Activated CD4-positive, alpha-beta T cell treated with anti-CD3 and anti-CD28 coated beads, Interleukin-2, amount 10 ng/mL, durations not matched to agents 24 days and 14 days (primary cell): Measurements from ENCODE around the gene AACS. TPM values are rescaled to one million over a fixed set of nuclear protein-coding genes. Genes with fewer than 3 reads are reported as not detected.
"Not testable (repeated sequence)": the region's sequence is repeated elsewhere in the genome, so short reads cannot be mapped to it uniquely, and the experiment has no call there.

Source experiments
- DNase-seq: peaks from one replicate; pipeline ENCODE4 v3.0.0; 2022
- H3K27ac Mint-ChIP-seq: one replicate; pipeline ENCODE4 v1.8.0; 2022; ENCODE audit warnings: mild to moderate bottlenecking, mixed read lengths
- H3K27me3 Mint-ChIP-seq: one replicate; pipeline ENCODE4 v1.8.0; 2022; ENCODE audit warnings: mixed read lengths
- H3K36me3 Mint-ChIP-seq: one replicate; pipeline ENCODE4 v1.8.0; 2022; ENCODE audit warnings: low read depth, mild to moderate bottlenecking, mixed read lengths
- H3K4me1 Mint-ChIP-seq: one replicate; pipeline ENCODE4 v1.8.0; 2021; ENCODE audit warnings: mixed read lengths
- H3K4me3 Mint-ChIP-seq: one replicate; pipeline ENCODE4 v1.8.0; 2022; ENCODE audit warnings: mild to moderate bottlenecking, moderate library complexity, mixed read lengths
- H3K9me3 Mint-ChIP-seq: one replicate; pipeline ENCODE4 v1.8.0; 2021; ENCODE audit warnings: mixed read lengths
- intact Hi-C: fragments of 100-400 bp; cut with micrococcal nuclease; formaldehyde crosslinking; loops from one replicate; pipeline ENCODE4 v1.15.1; 2023
- total RNA-seq: library from RNA; stranded (reverse); gene quantifications from 2 replicates; pipeline ENCODE4 v1.2.3, GENCODE V29; 2022

AACS gene
- total RNA-seq, 1 donor from 2014 or later = 24.7 TPM

DNA sequence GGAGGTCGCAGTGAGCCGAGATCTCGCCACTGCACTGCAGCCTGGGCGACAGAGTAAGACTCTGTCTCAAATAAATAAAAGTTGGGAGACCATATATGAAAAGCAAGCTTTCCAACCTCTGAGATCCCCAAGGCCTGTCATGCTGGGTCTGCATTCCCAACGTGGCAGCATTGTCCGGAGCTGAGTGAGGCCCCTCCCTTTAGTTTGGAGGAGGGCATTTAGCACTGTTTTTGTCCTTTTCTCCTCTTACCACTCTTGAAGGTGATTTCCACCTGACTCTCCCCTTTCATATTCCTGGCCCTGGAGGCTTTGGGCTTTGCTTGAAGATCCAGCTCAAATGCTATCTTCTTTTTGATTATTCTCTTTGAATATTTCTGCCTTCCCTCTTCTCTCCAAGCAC lies 3.2 kb downstream of the AACS start:
- DNase-seq = no peak
- Mint-ChIP-seq H3K27ac (no peak overlapping the region), H3K4me3 (no peak overlapping the region), H3K36me3 (peaks cover 4% of the 10 kb centered on the region), H3K27me3 (peaks cover 8% of the 10 kb centered on the region), H3K4me1 (peaks cover 14% of the 10 kb centered on the region), H3K9me3 (no peaks in the 10 kb centered on the region)
- intact Hi-C loops = no loop called here

DNA sequence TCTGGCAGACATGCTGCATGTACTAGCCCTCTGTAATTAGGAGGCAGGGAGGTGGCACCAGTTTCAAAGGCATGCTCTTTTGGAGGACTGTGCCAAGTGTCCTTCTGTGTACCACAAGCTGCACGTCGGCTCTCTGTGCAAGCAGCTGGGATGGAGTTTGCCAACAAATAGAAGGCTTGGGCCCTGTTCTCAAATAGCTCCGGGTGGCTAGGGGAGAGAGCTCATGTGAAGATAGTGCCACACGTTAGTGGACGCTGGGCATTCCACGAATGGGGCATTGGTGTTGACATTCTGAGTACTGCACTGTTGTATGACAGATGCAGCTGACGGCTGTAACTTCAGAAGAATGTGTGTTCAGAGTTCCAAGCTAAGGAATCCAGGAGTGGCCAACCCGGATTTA lies 4.4 kb downstream of the AACS start:
- peaks cover 4% of the 10 kb centered on the region for H3K36me3 Mint-ChIP-seq
- H3K4me3 Mint-ChIP-seq = no peak overlapping the region
- H3K27me3 Mint-ChIP-seq = peaks cover 1% of the 10 kb centered on the region
- peaks cover 14% of the 10 kb centered on the region for H3K4me1 Mint-ChIP-seq
- H3K9me3 Mint-ChIP-seq = no peaks in the 10 kb centered on the region
- DNase-seq = no peak
- H3K27ac Mint-ChIP-seq = no peak overlapping the region
- intact Hi-C loops = no loop called here

DNA sequence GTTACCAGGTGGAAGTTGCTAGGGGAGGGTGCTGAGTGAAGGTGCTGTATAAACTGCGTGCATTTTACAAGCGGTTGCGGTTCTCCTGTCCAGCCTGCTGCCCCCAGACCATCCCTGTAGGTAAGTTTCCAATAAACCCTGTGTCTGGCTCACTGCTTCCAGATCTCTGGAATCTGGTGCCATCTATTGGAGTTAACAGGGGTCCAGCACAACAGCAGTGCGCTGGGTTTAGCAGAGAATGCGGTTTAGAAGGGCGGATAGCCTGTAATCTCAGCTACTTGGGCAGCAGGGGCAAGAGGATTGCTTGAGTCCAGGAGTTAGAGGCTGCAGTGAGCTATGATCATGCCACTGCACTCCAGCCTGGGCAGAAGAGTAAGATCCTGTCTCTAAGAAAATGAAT lies 4.9 kb downstream of the AACS start:
- intact Hi-C loops = no loop called here
- Mint-ChIP-seq H3K4me3 (no peak overlapping the region), H3K4me1 (peaks cover 13% of the 10 kb centered on the region), H3K36me3 (peaks cover 4% of the 10 kb centered on the region), H3K27ac (no peak overlapping the region), H3K27me3 (no peaks in the 10 kb centered on the region), H3K9me3 (no peaks in the 10 kb centered on the region)
- DNase-seq = no peak

DNA sequence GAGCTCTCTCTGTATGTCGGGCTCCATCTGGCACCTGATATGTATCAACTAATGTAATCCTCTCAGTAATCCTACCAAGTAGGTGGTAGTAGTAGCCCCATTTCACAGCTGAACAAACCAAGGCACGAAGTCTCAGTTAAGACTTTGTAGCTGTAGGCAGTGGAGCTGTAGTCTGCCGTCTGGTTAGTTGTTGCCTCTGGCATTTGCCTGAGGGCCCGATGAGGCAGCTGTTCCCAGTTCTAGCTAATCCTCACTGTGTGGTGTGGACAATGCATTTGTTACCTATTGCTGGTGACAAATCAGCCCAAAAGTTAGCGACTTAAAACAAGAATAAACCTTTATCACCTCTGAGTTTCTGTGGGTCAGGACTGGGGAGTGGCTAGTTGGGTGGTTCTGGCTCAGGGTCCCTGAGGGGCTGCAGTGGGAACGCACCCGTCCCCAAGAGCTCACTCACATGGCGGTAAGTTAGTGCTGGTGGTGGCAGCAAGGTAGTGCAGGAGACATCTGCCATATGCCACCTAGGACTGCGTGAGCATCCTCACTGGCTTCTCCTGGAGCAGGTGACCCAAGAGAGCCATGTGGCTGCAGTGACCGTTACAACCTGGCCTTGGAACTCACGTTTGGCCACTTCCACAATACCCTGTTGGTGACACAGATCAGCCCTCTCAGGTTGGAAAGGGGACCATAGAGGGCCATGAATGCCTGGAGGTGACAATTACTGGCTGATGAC lies 5.6 kb downstream of the AACS start:
- DNase-seq = no peak
- no peak overlapping the region for H3K4me3 Mint-ChIP-seq
- peaks cover 13% of the 10 kb centered on the region for H3K4me1 Mint-ChIP-seq
- intact Hi-C loops = no loop called here
- no peaks in the 10 kb centered on the region for H3K27me3 Mint-ChIP-seq
- no peaks in the 10 kb centered on the region for H3K9me3 Mint-ChIP-seq
- no peak overlapping the region for H3K27ac Mint-ChIP-seq
- peaks cover 4% of the 10 kb centered on the region for H3K36me3 Mint-ChIP-seq

DNA sequence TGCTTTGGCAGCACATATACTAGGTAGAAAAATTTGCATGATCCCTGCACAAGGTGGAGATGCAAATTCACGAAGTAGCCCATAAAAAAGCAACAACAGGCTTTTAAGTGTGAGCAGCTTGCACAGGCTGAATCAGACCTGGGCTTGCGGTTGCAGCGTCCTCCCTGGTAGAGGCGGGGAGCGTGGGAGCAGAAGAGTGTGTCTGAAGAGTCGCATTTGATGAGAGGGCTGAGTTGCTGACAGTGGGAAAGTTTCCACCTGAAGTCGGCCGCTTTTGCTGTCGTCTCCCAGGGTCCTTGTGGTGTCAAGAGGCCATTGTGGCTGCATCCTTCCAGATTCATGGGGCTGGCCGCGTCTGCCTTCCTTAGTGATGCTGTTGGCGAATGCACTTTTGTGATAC lies 6.2 kb downstream of the AACS start:
- H3K4me1 Mint-ChIP-seq = peaks cover 10% of the 10 kb centered on the region
- no peak for DNase-seq
- no peaks in the 10 kb centered on the region for H3K9me3 Mint-ChIP-seq
- intact Hi-C loops = no loop called here
- H3K27ac Mint-ChIP-seq = no peak overlapping the region
- H3K4me3 Mint-ChIP-seq = no peak overlapping the region
- peaks cover 10% of the 10 kb centered on the region for H3K36me3 Mint-ChIP-seq
- H3K27me3 Mint-ChIP-seq = no peaks in the 10 kb centered on the region

DNA sequence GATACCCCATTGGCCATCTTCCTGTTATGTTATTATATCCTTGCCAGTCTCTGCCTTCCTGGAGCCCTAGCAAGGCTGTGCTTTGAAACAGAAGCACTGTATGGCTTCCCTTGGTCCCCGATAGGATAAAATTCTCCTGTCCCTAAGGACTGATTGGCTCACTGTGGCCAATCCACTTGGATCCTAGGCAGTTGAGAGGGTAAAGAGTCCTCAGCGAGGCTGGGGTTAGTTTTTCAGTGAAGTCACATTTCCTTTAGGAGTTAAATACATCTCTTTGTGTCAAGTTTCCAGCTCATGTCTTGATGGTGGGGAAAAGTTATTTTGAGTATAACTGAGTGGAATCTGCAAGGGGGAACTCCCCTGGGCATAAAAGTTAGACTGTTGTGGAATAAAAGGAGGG lies 7.3 kb downstream of the AACS start:
- Mint-ChIP-seq H3K9me3 (no peaks in the 10 kb centered on the region), H3K27me3 (no peaks in the 10 kb centered on the region), H3K36me3 (peaks cover 14% of the 10 kb centered on the region), H3K4me1 (peaks cover 3% of the 10 kb centered on the region), H3K27ac (no peak overlapping the region), H3K4me3 (no peak overlapping the region)
- DNase-seq = no peak
- intact Hi-C loops = no loop called here

DNA sequence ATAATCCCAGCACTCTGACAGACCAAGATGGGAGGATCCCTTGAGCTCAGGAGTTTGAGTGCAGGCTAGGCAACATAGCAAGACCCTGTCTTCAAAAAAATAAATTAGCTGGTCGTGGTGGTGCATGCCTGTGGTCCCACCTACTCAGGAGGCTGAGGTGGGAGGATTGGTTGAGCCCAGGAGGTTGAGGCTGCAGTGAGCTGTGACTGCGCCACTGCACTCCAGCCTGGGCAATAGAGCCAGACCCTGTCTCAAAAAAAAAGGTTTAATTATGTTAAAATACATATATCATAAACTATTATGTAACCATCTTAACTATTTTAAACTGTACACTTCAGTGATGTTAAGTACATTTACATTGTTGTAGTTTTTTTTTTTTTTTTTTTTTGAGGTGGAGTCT lies 9.1 kb downstream of the AACS start:
- H3K4me1 Mint-ChIP-seq, H3K9me3 Mint-ChIP-seq, H3K4me3 Mint-ChIP-seq, DNase-seq, intact Hi-C loops, H3K27ac Mint-ChIP-seq, H3K27me3 Mint-ChIP-seq: not testable (repeated sequence)
- H3K36me3 Mint-ChIP-seq = peaks cover 26% of the 10 kb centered on the region

DNA sequence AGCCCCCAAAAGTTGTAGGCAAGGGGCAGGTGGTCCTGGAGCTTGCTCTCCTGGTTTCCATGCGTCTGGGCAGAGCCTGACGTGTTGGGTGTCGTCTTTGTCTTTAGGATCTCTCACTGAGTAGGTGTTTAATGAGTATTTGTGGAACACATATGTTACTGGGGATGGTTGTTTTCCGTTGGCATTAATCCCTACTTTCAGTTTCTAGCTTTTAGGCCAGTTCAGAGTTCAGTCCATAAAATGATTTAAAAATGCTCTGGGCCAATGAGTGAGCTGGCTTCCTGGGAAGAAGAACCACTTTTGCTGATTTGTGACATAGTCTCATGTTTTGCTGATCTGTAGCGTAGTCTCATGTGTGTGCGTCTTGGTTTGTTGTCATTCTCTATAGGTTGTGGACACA lies 10.9 kb downstream of the AACS start:
- Mint-ChIP-seq H3K4me1 (peaks cover 4% of the 10 kb centered on the region), H3K27me3 (no peaks in the 10 kb centered on the region), H3K4me3 (no peak overlapping the region), H3K9me3 (no peaks in the 10 kb centered on the region), H3K27ac (no peak overlapping the region), H3K36me3 (peaks cover 28% of the 10 kb centered on the region)
- intact Hi-C loops = no loop called here
- no peak for DNase-seq

DNA sequence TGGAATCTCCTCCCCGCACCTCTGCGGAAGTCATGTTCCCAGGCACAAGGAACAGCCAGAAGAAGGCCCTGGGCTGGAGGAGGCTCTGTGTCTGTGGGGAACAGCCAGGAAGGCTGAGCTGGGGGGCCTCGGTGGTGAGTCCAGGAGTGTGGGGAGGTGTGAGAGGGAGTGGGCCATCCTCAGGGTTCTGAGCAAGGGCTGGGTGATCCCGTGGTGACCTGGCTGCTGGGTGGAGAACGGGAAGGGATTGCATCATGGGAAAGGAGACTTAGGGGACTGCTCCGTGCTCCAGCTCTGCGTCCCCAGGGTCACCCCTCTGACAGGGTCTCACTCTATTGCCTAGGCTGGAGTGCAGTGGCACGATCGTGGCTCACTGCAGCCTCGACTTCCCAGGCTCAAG lies 13.8 kb downstream of the AACS start:
- no peak overlapping the region for H3K4me3 Mint-ChIP-seq
- peaks cover 29% of the 10 kb centered on the region for H3K36me3 Mint-ChIP-seq
- H3K27ac Mint-ChIP-seq = no peak overlapping the region
- H3K27me3 Mint-ChIP-seq = no peaks in the 10 kb centered on the region
- peaks cover 2% of the 10 kb centered on the region for H3K4me1 Mint-ChIP-seq
- H3K9me3 Mint-ChIP-seq = no peaks in the 10 kb centered on the region
- intact Hi-C loops = no loop called here
- DNase-seq = no peak

DNA sequence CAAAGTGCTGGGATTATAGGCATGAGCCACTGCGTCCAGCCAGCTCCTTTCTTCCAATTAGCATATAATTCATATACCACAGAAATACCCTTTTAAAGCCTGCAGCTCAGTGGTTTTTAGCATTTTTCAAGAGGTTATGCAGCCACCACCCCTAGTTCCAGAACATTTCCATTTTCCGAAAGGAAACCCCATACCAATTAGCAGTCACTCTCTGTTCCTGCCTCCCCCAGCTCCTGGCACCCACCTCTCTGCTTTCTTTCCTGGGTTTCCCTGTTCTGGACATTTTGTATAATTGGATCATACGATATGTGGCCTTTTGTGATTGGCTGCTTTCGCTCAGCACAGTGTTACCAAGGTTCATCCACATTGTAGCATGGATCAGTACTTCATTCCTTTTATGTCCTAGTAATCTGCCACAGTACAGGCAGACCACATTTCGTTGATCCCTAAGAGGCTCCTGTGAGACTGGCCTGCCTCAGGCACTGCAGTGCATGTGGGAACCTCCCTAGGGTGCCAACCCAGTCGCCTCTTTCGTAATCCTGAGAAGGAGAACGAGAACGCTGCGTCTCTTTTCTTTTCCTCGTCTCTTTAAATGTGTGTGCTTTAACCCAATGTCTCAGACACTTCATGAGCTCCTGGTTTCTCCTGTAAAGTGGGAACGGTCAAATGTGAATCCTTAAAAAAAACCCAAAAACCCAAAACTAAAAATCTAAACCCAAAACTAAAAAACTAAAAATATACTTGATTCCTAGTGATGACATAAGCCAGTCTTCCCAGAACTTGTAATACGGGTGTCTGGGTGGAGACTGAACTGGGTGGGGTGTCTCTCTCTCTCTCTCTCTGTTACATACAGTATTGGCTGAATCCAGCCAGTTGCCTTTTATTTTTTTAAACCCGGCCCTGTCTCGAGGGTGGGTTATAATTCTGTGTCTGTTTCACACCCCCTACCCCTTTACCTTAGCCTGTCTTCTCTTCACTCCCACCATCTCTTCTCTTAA lies 14.7 kb downstream of the AACS start:
- Mint-ChIP-seq H3K9me3 (no peaks in the 10 kb centered on the region), H3K27ac (no peak overlapping the region), H3K27me3 (no peaks in the 10 kb centered on the region), H3K4me3 (no peak overlapping the region), H3K36me3 (peaks cover 29% of the 10 kb centered on the region), H3K4me1 (peaks cover 2% of the 10 kb centered on the region)
- intact Hi-C loops = no loop called here
- DNase-seq = no peak

- Mint-ChIP-seq H3K27me3 (no peaks in the 10 kb centered on the region), H3K4me3 (no peak overlapping the region), H3K27ac (no peak overlapping the region), H3K9me3 (no peaks in the 10 kb centered on the region), H3K4me1 (peaks cover 2% of the 10 kb centered on the region), H3K36me3 (peaks cover 27% of the 10 kb centered on the region)
- DNase-seq = no peak
- intact Hi-C loops = no loop called here
Measured at GRCh38 chr12:125081427-125081826, 16.2 kb downstream of the AACS start.

- Mint-ChIP-seq H3K4me1 (peaks cover 2% of the 10 kb centered on the region), H3K4me3 (no peak overlapping the region), H3K36me3 (peaks cover 24% of the 10 kb centered on the region), H3K9me3 (no peaks in the 10 kb centered on the region), H3K27me3 (no peaks in the 10 kb centered on the region), H3K27ac (no peak overlapping the region)
- intact Hi-C loops = no loop called here
- no peak for DNase-seq
Measured at GRCh38 chr12:125083072-125083471, 17.8 kb downstream of the AACS start.

- intact Hi-C loops = not testable (repeated sequence)
Measured at GRCh38 chr12:125088199-125088598, 23.0 kb downstream of the AACS start.

GRCh38 chr12:125089083-125089482 lies 23.8 kb downstream of the AACS start:
- DNase-seq = no peak
- no peak overlapping the region for H3K27ac Mint-ChIP-seq
- no peaks in the 10 kb centered on the region for H3K27me3 Mint-ChIP-seq
- no peaks in the 10 kb centered on the region for H3K9me3 Mint-ChIP-seq
- no peaks in the 10 kb centered on the region for H3K4me1 Mint-ChIP-seq
- peaks cover 11% of the 10 kb centered on the region for H3K36me3 Mint-ChIP-seq
- intact Hi-C loops = no loop called here
- no peak overlapping the region for H3K4me3 Mint-ChIP-seq

More at GRCh38 chr12:125088199-125088598, 23.0 kb downstream of the AACS start:
- not testable (repeated sequence) for H3K4me1 Mint-ChIP-seq, H3K27ac Mint-ChIP-seq, H3K27me3 Mint-ChIP-seq, DNase-seq, H3K4me3 Mint-ChIP-seq, H3K9me3 Mint-ChIP-seq
- H3K36me3 Mint-ChIP-seq = peaks cover 13% of the 10 kb centered on the region
